ENCODE results near the gene LIPC.
A peak's percentile ranks its signal among the peaks of the same experiment; 100 is the strongest.

LIPC gene

GRCh38 chr15:58521293-58521991, 89.7 kb downstream of the LIPC start:
- peak; percentile 83 to 93 for DNase-seq

GRCh38 chr15:58522391-58522790, 90.6 kb downstream of the LIPC start:
- no peak for DNase-seq

- DNase-seq: peak; percentile 62 to 77
Observed at GRCh38 chr15:58522865-58523264, 91.1 kb downstream of the LIPC start.

DNA sequence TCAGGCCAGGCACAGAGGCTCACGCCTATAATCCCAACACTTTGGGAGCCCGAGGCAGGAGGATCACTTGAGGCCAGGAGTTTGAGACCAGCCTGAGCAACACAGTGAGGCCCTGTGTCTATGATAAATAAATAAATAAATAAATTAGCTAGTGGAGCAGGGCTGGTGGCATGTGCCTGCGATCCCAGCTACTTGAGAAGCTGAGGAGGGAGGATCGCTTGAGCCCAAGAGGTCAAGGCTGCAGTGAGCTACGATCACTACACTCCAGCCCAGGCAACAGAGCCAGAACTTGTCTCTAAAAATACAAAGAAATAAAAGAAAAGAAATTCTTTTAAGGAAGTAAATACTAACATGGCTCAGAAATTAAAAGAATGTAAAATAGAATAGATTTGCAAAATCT, 91.8 kb downstream of the LIPC start:
- no peak for DNase-seq

- no peak for DNase-seq
Observed at GRCh38 chr15:58524247-58524646, 92.5 kb downstream of the LIPC start.

- DNase-seq: no peak
Observed at GRCh38 chr15:58525991-58526421, 94.2 kb downstream of the LIPC start.

DNA sequence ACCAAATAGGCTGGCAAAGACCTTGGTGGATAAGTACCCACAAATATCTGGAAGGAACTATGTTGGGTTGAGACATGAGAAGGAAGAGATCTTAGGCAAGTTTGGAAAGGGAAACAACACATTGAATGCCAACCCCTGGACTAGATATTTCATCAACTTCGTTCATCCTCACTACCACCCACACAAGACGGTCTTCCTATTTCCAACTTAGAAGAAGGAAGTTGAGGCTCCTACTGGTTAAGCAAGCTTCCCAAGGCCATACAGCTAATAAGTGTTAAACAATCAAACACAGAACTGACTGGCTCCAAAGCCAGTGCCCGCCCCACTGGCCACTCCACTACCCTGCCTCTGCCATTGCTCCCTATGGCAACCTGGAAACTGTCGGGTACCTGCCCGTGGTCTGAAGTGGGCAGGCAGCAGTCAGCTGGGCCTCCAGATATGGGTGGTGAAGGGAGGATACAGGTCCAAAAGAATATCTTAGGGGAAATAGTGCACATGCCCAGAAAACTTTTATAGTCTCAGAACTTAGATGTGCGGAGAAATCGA, 94.9 kb downstream of the LIPC start:
- no peak for DNase-seq

DNA sequence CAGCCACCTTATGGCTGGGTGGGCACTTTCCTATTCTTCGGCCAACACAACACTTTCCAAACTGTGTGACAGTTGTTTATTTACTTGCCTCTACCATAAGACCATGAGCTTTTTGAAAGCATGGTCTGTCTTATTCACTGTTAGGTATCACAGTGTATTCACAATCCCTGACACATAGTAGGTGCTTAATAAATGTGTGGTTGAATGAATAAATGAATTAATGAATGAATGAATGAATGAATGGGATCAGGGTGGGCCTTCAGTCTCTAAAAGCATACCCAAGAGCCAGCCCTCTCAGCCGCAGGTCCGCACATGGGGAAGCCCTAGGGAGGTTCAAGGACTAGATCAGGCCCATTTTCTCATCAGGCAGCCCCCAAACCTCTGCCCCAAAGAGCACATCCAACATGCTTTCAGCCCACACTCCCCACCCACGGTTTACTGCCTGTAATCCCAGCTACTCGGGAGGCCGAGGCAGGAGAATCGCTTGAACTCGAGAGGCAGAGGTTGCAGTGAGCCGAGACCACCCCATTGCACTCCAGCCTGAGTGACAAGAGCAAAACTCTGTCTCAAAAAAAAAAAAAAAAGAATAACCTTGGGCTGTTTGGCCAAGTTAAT, 95.9 kb downstream of the LIPC start:
- no peak for DNase-seq

GRCh38 chr15:58528188-58528870, 96.5 kb downstream of the LIPC start:
- no peak for DNase-seq

DNA sequence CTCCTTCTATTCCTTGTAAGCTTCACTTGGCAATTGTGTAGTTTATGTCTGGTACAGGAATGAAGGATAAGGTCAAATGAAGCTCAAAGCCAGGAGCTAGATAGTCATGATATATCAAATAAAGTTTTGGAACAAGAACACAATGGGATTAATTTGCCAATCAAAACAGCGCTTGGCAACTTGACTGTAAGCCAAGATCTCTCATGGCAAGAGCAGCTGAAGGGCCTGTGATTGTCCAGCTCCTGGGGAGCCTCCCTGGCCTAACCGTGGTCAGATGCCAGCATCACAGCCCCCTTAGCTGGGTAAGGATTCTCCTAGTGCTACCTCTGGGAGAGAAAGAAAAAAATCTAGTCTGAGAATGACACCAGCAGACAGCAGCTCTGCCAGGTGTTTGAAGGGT, 97.2 kb downstream of the LIPC start:
- no peak for DNase-seq

- no peak for DNase-seq
Observed at GRCh38 chr15:58530056-58530590, 98.3 kb downstream of the LIPC start.

DNA sequence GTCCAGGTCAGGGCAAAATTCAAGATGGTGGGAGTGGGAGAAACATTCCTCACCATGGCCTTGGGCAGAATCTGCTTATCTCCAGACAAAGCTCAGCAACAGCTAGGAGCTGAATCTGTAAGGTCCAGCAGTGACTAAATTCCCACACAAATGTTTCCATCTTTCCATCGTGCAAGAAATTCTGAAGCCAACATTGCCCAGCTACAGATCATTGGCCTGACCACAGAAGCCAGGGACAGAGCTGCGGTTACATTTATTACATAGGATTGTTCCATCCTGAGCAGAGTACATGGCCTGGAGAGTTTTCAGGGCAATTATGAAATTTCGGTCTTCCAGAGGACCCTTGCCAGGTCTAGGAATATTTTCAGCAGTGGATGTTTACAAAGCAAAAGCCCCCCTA, 100.3 kb downstream of the LIPC start:
- DNase-seq: no peak

- no peak for DNase-seq
Observed at GRCh38 chr15:58534556-58534955, 102.8 kb downstream of the LIPC start.

- DNase-seq: no peak
Observed at GRCh38 chr15:58535337-58535736, 103.5 kb downstream of the LIPC start.

GRCh38 chr15:58535894-58536293, 104.1 kb downstream of the LIPC start:
- no peak for DNase-seq

DNA sequence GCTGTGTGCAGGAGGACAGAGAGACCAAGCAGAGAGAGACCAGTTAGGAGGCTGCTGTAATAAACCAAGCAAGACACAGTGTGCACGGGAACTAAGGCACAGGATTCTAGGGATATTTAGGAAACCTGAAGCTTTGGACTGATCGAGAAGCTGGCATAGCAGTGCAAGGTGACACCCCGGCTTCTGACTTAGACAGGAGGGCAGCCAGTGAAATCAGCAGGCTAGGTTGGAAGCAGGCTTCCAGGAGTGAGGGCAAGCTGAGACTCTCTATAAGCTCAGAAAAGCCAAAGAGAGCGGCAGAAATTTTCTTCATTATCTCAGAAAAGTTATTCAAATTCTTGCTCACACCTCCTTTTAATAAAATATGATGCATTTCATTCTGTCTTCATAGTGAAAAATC, 104.6 kb downstream of the LIPC start:
- DNase-seq: no peak

DNA sequence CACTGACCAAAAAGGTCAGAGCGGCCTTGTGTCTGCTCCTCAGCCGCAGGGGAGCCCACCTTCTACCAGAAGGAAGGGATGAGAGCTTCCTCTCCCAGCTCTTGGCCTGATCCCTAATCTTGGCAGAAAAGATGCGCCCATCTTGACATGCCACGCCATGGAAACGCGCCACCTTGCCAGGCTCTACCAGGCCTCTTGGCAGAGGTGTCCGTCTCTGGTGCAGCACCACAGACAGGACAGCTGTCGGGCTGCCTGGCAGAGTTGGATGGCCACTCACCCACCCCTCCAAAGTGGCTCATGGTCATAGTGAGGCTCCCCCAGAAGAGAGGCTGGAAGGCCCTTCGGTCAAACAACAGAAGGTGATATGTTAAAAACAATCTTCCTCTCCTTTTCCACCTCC, 105.2 kb downstream of the LIPC start:
- DNase-seq: no peak

DNA sequence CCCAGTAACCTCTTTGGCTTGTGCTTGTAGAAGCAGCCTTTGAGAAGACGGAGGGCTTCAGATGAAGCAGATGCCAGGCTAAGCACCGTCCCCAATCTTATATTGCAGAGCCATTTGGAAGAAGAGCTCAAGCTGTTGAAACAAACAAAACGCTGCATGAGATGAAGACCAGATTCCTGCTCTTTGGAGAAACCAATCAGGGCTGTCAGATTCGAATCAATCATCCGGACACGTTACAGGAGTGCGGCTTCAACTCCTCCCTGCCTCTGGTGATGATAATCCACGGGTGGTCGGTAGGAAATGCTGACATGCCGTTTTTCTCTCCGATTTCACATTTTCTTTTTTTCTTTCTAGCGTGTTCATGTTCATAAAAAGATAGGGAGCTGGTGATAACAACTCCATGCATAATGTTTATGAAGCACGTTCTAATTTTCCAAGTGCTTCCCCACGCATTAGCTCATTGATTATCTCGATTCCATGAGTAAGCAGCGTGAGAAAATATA, 106.5 kb downstream of the LIPC start:
- no peak for DNase-seq

DNA sequence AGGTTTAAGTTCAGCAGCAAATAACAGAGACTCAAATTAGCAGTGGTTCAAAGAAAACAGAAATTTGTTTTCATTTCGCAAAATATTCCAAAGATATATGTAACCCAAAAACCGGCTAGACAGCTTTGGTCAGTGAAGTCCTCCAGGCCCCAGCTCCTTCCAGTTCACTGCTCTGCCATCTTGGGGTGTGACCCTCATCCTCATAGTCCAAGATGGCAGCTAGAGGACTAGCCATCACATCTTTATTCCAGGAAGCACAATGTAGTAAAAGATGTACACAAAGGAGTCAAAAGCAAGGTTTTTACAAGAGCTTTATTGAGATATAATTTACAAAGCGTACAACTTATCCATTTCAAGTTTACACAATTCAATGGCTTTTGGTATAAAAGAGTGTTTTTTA, 107.1 kb downstream of the LIPC start:
- no peak for DNase-seq

DNA sequence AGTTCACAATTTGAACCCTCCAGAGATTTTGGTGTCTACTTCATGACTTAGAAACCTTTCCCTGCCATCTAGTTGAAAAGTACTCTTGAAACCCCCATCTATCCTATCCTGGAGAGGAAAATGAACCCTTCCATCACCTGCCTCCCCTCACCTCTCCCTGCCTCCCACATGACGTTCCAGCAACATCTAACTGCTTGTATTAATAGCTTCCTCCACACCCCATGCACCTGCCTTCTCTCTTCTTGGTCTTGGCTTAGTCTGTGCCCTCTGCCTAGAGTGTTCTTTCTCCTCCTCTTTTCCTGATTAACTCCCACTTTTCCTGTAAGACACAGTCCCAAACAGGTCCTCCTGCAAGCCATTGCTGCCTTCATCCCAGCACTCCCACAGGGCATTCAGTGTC, 107.8 kb downstream of the LIPC start:
- no peak for DNase-seq

GRCh38 chr15:58541410-58542087, 109.8 kb downstream of the LIPC start:
- DNase-seq: no peak

DNA sequence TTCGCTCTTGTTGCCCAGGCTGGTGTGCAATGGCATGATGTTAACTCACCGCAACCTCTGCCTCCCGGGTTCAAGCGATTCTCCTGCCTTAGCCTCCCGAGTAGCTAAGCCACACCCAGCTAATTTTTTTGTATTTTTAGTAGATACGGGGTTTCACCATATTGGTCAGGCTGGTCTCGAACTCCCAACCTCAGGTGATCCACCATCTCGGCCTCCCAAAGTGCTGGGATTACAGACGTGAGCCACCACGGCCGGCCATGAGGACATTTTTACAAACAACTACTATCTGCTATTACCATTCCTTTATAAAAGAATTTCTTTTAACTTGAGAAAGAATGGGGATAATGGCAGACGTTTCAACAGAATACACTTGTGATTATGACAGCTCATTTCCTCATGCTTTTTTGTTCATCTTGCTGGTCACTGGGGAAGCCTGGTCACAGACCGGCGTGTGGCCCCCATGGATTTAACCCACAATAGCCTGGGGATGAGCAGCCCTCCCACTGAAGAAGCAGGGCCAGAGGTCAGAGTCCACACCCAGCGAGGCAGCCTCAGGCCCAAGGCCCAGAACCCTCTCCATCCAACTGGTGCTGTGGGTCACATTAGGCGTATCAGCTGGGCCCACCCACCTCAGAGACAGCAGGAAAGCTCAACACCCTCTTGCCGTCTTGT, 112.0 kb downstream of the LIPC start:
- DNase-seq: no peak

All from NCI-H524 (cell line).